Activated naive CD4-positive, alpha-beta T cell treated with anti-CD3 and anti-CD28 coated beads, Interleukin-2, amount 10 ng/mL, durations not matched to agents 5 hours and 36 hours (primary cell): Measurements from ENCODE around the gene KCTD11. TPM values are rescaled to one million over a fixed set of nuclear protein-coding genes. Genes with fewer than 3 reads are reported as not detected.

Source experiments
- total RNA-seq, 2 experiments: library from RNA; stranded (reverse); gene quantifications; one replicate each; pipeline ENCODE4 v1.2.3, GENCODE V29; 2021

The KCTD11 gene
- total RNA-seq: 1 to 10 TPM; 7.0 to 7.1 TPM

GRCh38 chr17:7351665-7352502, at the start of gene KCTD11:
TSS of gene KCTD11 (plus strand) at chr17:7352162.

GRCh38 chr17:7306911-7307685, 44.9 kb upstream of the KCTD11 start, which contains the start of gene EIF5A:
TSS of gene EIF5A (plus strand) at chr17:7307628. CDS start at chr17:7309636, 2,008 bp downstream.

GRCh38 chr17:7314719-7315569, 37.0 kb upstream of the KCTD11 start, which contains the start of gene GPS2:
TSS of gene GPS2 (minus strand) at chr17:7315360. CDS start at chr17:7315052, 308 bp downstream.

GRCh38 chr17:7328840-7329373, 23.1 kb upstream of the KCTD11 start, which contains the start of gene NEURL4:
TSS of gene NEURL4 (minus strand) at chr17:7329335. CDS start at chr17:7329312, 23 bp downstream.

GRCh38 chr17:7336240-7337175, 15.5 kb upstream of the KCTD11 start, which contains the start of gene ACAP1:
TSS of gene ACAP1 (plus strand) at chr17:7336529. CDS start at chr17:7336735, 206 bp downstream.

GRCh38 chr17:7355053-7355452, 3.1 kb downstream of the KCTD11 start, which contains the start of gene TMEM95:
TSS of gene TMEM95 (plus strand) at chr17:7355156. CDS start at chr17:7355205, 49 bp downstream.

GRCh38 chr17:7380855-7381683, 29.1 kb downstream of the KCTD11 start, which contains the start of gene TNK1:
TSS of gene TNK1 (plus strand) at chr17:7381089. CDS start at chr17:7382927, 1,838 bp downstream.

GRCh38 chr17:7394452-7395191, 42.7 kb downstream of the KCTD11 start, which contains the start of gene PLSCR3:
TSS of gene PLSCR3 (minus strand) at chr17:7394525. CDS start at chr17:7394110, 415 bp downstream.

GRCh38 chr17:7403977-7404736, 52.2 kb downstream of the KCTD11 start, which contains the start of gene TMEM256:
TSS of gene TMEM256 (minus strand) at chr17:7404097. CDS start at chr17:7404084, 13 bp downstream.

Other genes starting within 250 kb of the KCTD11 start
- not detected for gene ASGR2, start 237.3 kb upstream of the KCTD11 start, total RNA-seq
- gene ASGR1, start 172.8 kb upstream of the KCTD11 start, total RNA-seq: 1 to 10 TPM in 1 of 2 experiments, under 1 TPM in 1; 0.63 to 1.2 TPM
- gene DLG4, start 132.3 kb upstream of the KCTD11 start, total RNA-seq: 10 to 100 TPM; 11.6 to 11.9 TPM
- 100 to 1,000 TPM; 291 to 311 TPM for gene ACADVL, start 132.2 kb upstream of the KCTD11 start, total RNA-seq
- 10 to 100 TPM; 47.0 to 47.5 TPM for gene DVL2, start 117.6 kb upstream of the KCTD11 start, total RNA-seq
- gene PHF23, start 112.7 kb upstream of the KCTD11 start, total RNA-seq: 10 to 100 TPM; 53.9 to 55.9 TPM
- 100 to 1,000 TPM; 276 to 282 TPM for gene GABARAP, start 109.7 kb upstream of the KCTD11 start, total RNA-seq
- gene CTDNEP1, start 100.4 kb upstream of the KCTD11 start, total RNA-seq: 100 to 1,000 TPM; 154 to 160 TPM
- 10 to 100 TPM; 36.2 to 44.5 TPM for gene ELP5, start 99.9 kb upstream of the KCTD11 start, total RNA-seq
- under 1 TPM; 0.53 to 0.76 TPM for gene CLDN7, start 89.7 kb upstream of the KCTD11 start, total RNA-seq
- not detected for gene SLC2A4, start 70.4 kb upstream of the KCTD11 start, total RNA-seq
- gene YBX2, start 57.5 kb upstream of the KCTD11 start, total RNA-seq: under 1 TPM; 0.55 to 0.67 TPM
- gene EIF5A, start 44.5 kb upstream of the KCTD11 start, total RNA-seq: 100 to 1,000 TPM; 429 to 433 TPM
- gene GPS2, start 36.8 kb upstream of the KCTD11 start, total RNA-seq: 10 to 100 TPM; 67.6 to 77.5 TPM
- gene NEURL4, start 22.8 kb upstream of the KCTD11 start, total RNA-seq: 10 to 100 TPM; 35.8 to 41.7 TPM
- 100 to 1,000 TPM; 738 to 785 TPM for gene ACAP1, start 15.6 kb upstream of the KCTD11 start, total RNA-seq
- not detected for gene TMEM95, start 3.0 kb downstream of the KCTD11 start, total RNA-seq
- gene TNK1, start 28.9 kb downstream of the KCTD11 start, total RNA-seq: 1 to 10 TPM; 1.6 to 1.9 TPM
- gene PLSCR3, start 42.4 kb downstream of the KCTD11 start, total RNA-seq: 100 to 1,000 TPM; 159 to 160 TPM
- 10 to 100 TPM; 66.2 to 67.9 TPM for gene TMEM256, start 51.9 kb downstream of the KCTD11 start, total RNA-seq
- gene NLGN2, start 55.7 kb downstream of the KCTD11 start, total RNA-seq: 1 to 10 TPM; 4.9 to 5.1 TPM
- not detected for gene SPEM1, start 68.2 kb downstream of the KCTD11 start, total RNA-seq
- not detected for gene SPEM2, start 73.5 kb downstream of the KCTD11 start, total RNA-seq
- gene SPEM3, start 76.7 kb downstream of the KCTD11 start, total RNA-seq: not detected
- gene TMEM102, start 83.3 kb downstream of the KCTD11 start, total RNA-seq: 10 to 100 TPM; 16.3 to 17.0 TPM
- 10 to 100 TPM; 21.3 to 21.6 TPM for gene FGF11, start 87.3 kb downstream of the KCTD11 start, total RNA-seq
- 10 to 100 TPM; 15.3 to 19.0 TPM for gene CHRNB1, start 92.9 kb downstream of the KCTD11 start, total RNA-seq
- 10 to 100 TPM; 29.0 to 29.5 TPM for gene ZBTB4, start 127.5 kb downstream of the KCTD11 start, total RNA-seq
- not detected for gene SLC35G6, start 129.3 kb downstream of the KCTD11 start, total RNA-seq
- gene POLR2A, start 132.2 kb downstream of the KCTD11 start, total RNA-seq: 100 to 1,000 TPM; 174 to 175 TPM
- 100 to 1,000 TPM; 100 to 103 TPM for gene TNFSF12, start 196.9 kb downstream of the KCTD11 start, total RNA-seq
- gene TNFSF13, start 206.6 kb downstream of the KCTD11 start, total RNA-seq: 1 to 10 TPM; 7.2 to 7.4 TPM
- gene SENP3, start 209.8 kb downstream of the KCTD11 start, total RNA-seq: 10 to 100 TPM; 37.6 to 42.1 TPM
- gene CD68, start 227.5 kb downstream of the KCTD11 start, total RNA-seq: 10 to 100 TPM in 1 of 2 experiments, 1 to 10 TPM in 1; 9.8 to 10.3 TPM
- 10 to 100 TPM; 52.8 to 56.0 TPM for gene MPDU1, start 231.7 kb downstream of the KCTD11 start, total RNA-seq
- under 1 TPM; 0.17 to 0.38 TPM for gene SOX15, start 237.9 kb downstream of the KCTD11 start, total RNA-seq